SK-N-MC (cell line): ENCODE data around the gene AP4S1.
A peak's percentile ranks its signal among the peaks of the same experiment; 100 is the strongest.
"Not testable (repeated sequence)": the region's sequence is repeated elsewhere in the genome, so short reads cannot be mapped to it uniquely, and the experiment has no call there.

ENCODE experiments used
- DNase-seq: peaks from one replicate; pipeline ENCODE4 v3.0.0-alpha.2; 2011; ENCODE audit warnings: low read depth, low spot score
- H3K27ac ChIP-seq: fragments of 200-600 bp; sonication (generic); 2 replicates; pipeline ENCODE4 v1.5.1; 2016; ENCODE audit warnings: mixed run types
- H3K36me3 ChIP-seq: fragments of 200-600 bp; sonication (generic); 2 replicates; pipeline ENCODE4 v1.6.1; 2017; ENCODE audit warnings: antibody characterized with exemption, low read length, mixed read lengths; ENCODE audit not compliant: insufficient read depth
- H3K4me3 ChIP-seq: fragments of 200-600 bp; sonication (generic); 2 replicates; pipeline ENCODE4 v1.5.1; 2016
- H3K9ac ChIP-seq: fragments of 200-600 bp; sonication (generic); 2 replicates; pipeline ENCODE4 v1.8.0; 2017; ENCODE audit warnings: mixed run types, mixed read lengths; ENCODE audit not compliant: insufficient read length
- H3K9me3 ChIP-seq: fragments of 200-600 bp; sonication (generic); 2 replicates; pipeline ENCODE4 v1.6.1; 2017; ENCODE audit warnings: low read depth, mild to moderate bottlenecking, antibody characterized with exemption, low read length, moderate library complexity, mixed read lengths
- EZH2 ChIP-seq: fragments of 200-600 bp; sonication (generic); IDR thresholded peaks from one replicate; pipeline ENCODE4 v1.6.1; 2017; ENCODE audit warnings: antibody characterized with exemption
- FOXP2 ChIP-seq: optimal IDR thresholded peaks from 2 replicates; pipeline ENCODE3; 2011; ENCODE audit warnings: mild to moderate bottlenecking, moderate library complexity; ENCODE audit not compliant: insufficient read depth; ENCODE audit errors: extremely low read length, control extremely low read depth
- POLR2AphosphoS5 ChIP-seq: IDR thresholded peaks from 2 replicates; pipeline ENCODE4 v1.6.1; 2012; ENCODE audit warnings: mild to moderate bottlenecking, low read depth, low read length, borderline replicate concordance

AP4S1 gene

GRCh38 chr14:31025367-31026076 lies at the start of gene AP4S1:
Gene AP4S1, plus strand, starts transcription at chr14:31025649. Its CDS starts 40,548 bp downstream, at chr14:31066197.
- peak within 1 kb of the TSS; percentile 92 for H3K27ac ChIP-seq
- peaks cover 27% of the 10 kb centered on the region for H3K36me3 ChIP-seq
- 0 out of 2 replicates have a peak, but pooled peaks cover 4% of the 10 kb centered on the region for H3K9me3 ChIP-seq
- H3K9ac ChIP-seq, result peak within 1 kb of the TSS; percentile 99
- peak within 1 kb of the TSS; percentile 97 for H3K4me3 ChIP-seq
- DNase-seq, result no peak
- TF ChIP-seq FOXP2, result no peak
- peak; percentile 32; the same call in 1 of the 2 replicates for TF ChIP-seq POLR2AphosphoS5
- TF ChIP-seq EZH2, result no peak

- TF ChIP-seq EZH2, result no peak
- TF ChIP-seq POLR2AphosphoS5, result no peak
- no peak for TF ChIP-seq FOXP2
- no peak overlapping the region for H3K27ac ChIP-seq
- no peak for DNase-seq
- no peaks in the 10 kb centered on the region for H3K9me3 ChIP-seq
- no peak overlapping the region for H3K9ac ChIP-seq
- H3K4me3 ChIP-seq, result no peak overlapping the region
- no peaks in the 10 kb centered on the region; the same call in 1 of the 2 replicates for H3K36me3 ChIP-seq
Observed at GRCh38 chr14:30977752-30978151, 47.7 kb upstream of the AP4S1 start.

GRCh38 chr14:30980106-30980704 lies 45.2 kb upstream of the AP4S1 start:
- H3K4me3 ChIP-seq, H3K9me3 ChIP-seq, H3K36me3 ChIP-seq, H3K9ac ChIP-seq: not testable (repeated sequence)
- peak; percentile 55 for DNase-seq
- H3K27ac ChIP-seq, result peak overlapping the region; percentile 48; the same call in 1 of the 2 replicates

- Histone ChIP-seq H3K9me3 (no peaks in the 10 kb centered on the region), H3K27ac (peak overlapping the region; percentile 48), H3K36me3 (no peaks in the 10 kb centered on the region), H3K4me3 (no peak overlapping the region), H3K9ac (no peak overlapping the region)
- TF ChIP-seq EZH2 (no peak), FOXP2 (no peak), POLR2AphosphoS5 (no peak)
- no peak for DNase-seq
Observed at GRCh38 chr14:30980980-30981379, 44.5 kb upstream of the AP4S1 start.

- no peak for DNase-seq
- no peak overlapping the region for H3K27ac ChIP-seq
- H3K36me3 ChIP-seq, result no peaks in the 10 kb centered on the region
- no peak overlapping the region for H3K4me3 ChIP-seq
- H3K9ac ChIP-seq, result no peak overlapping the region
- no peak for TF ChIP-seq FOXP2
- no peak for TF ChIP-seq POLR2AphosphoS5
- TF ChIP-seq EZH2, result no peak
- no peaks in the 10 kb centered on the region for H3K9me3 ChIP-seq
Observed at GRCh38 chr14:30982533-30982932, 42.9 kb upstream of the AP4S1 start.

GRCh38 chr14:30983858-30984257 lies 41.6 kb upstream of the AP4S1 start:
- H3K27ac ChIP-seq, result no peak overlapping the region
- H3K36me3 ChIP-seq, result no peaks in the 10 kb centered on the region
- H3K4me3 ChIP-seq, result no peak overlapping the region
- TF ChIP-seq POLR2AphosphoS5 (no peak), FOXP2 (no peak), EZH2 (no peak)
- H3K9me3 ChIP-seq, result no peaks in the 10 kb centered on the region
- DNase-seq, result no peak
- no peak overlapping the region for H3K9ac ChIP-seq

- no peak overlapping the region for H3K4me3 ChIP-seq
- no peaks in the 10 kb centered on the region; the same call in 1 of the 2 replicates for H3K36me3 ChIP-seq
- H3K9me3 ChIP-seq, result no peaks in the 10 kb centered on the region
- no peak for DNase-seq
- no peak overlapping the region for H3K27ac ChIP-seq
- H3K9ac ChIP-seq, result no peak overlapping the region
- TF ChIP-seq EZH2, result no peak
- TF ChIP-seq FOXP2, result no peak
- TF ChIP-seq POLR2AphosphoS5, result no peak
Observed at GRCh38 chr14:30985796-30986195, 39.7 kb upstream of the AP4S1 start.

- Histone ChIP-seq H3K36me3 (no peaks in the 10 kb centered on the region; the same call in 1 of the 2 replicates), H3K27ac (peak overlapping the region; percentile 69), H3K4me3 (no peak overlapping the region), H3K9me3 (no peaks in the 10 kb centered on the region), H3K9ac (no peak overlapping the region)
- no peak for DNase-seq
- TF ChIP-seq EZH2 (no peak), POLR2AphosphoS5 (no peak), FOXP2 (no peak)
Observed at GRCh38 chr14:30988509-30988908, 36.9 kb upstream of the AP4S1 start.
